ENCODE data around the gene POMT1.
A peak's percentile ranks its signal among the peaks of the same experiment; 100 is the strongest.
"Not testable (repeated sequence)": the region's sequence is repeated elsewhere in the genome, so short reads cannot be mapped to it uniquely, and the experiment has no call there.

Gene POMT1

GRCh38 chr9:131502781-131503625 lies at the start of gene POMT1:
Gene POMT1, plus strand, starts transcription at chr9:131502918. Its CDS starts 1,301 bp downstream, at chr9:131504219.
- TF ChIP-seq CTCF (conservative IDR thresholded peaks at IDR 0.05; ENCODE audit: control insufficient read depth, insufficient read depth, low read depth, low read length), result no peak
- peak; percentile 66 for DNase-seq (ENCODE audit: low read depth)
- peak within 1 kb of the TSS; percentile 68 for H3K4me3 ChIP-seq (ENCODE audit: control insufficient read depth, low read depth, low read length)

GRCh38 chr9:131454028-131454427 lies 48.7 kb upstream of the POMT1 start:
- H3K4me3 ChIP-seq (ENCODE audit: control insufficient read depth, low read depth, low read length), result no peak overlapping the region
- no peak for TF ChIP-seq CTCF (conservative IDR thresholded peaks at IDR 0.05; ENCODE audit: control insufficient read depth, insufficient read depth, low read depth, low read length)
- no peak for DNase-seq (ENCODE audit: low read depth)

- not testable (repeated sequence) for H3K4me3 ChIP-seq (ENCODE audit: control insufficient read depth, low read depth, low read length); DNase-seq (ENCODE audit: low read depth)
Measured at GRCh38 chr9:131455655-131456054, 47.1 kb upstream of the POMT1 start.

- no peak for TF ChIP-seq CTCF (conservative IDR thresholded peaks at IDR 0.05; ENCODE audit: control insufficient read depth, insufficient read depth, low read depth, low read length)
- no peak overlapping the region for H3K4me3 ChIP-seq (ENCODE audit: control insufficient read depth, low read depth, low read length)
- no peak for DNase-seq (ENCODE audit: low read depth)
Measured at GRCh38 chr9:131457746-131458145, 45.0 kb upstream of the POMT1 start.

- TF ChIP-seq CTCF (conservative IDR thresholded peaks at IDR 0.05; ENCODE audit: control insufficient read depth, insufficient read depth, low read depth, low read length), result no peak
- no peak overlapping the region for H3K4me3 ChIP-seq (ENCODE audit: control insufficient read depth, low read depth, low read length)
- no peak for DNase-seq (ENCODE audit: low read depth)
Measured at GRCh38 chr9:131459056-131459455, 43.7 kb upstream of the POMT1 start.

- no peak for TF ChIP-seq CTCF (conservative IDR thresholded peaks at IDR 0.05; ENCODE audit: control insufficient read depth, insufficient read depth, low read depth, low read length)
- no peak for DNase-seq (ENCODE audit: low read depth)
Measured at GRCh38 chr9:131461166-131461565, 41.6 kb upstream of the POMT1 start.

GRCh38 chr9:131464354-131465000 lies 38.2 kb upstream of the POMT1 start:
- no peak for TF ChIP-seq CTCF (conservative IDR thresholded peaks at IDR 0.05; ENCODE audit: control insufficient read depth, insufficient read depth, low read depth, low read length)
- no peak for DNase-seq (ENCODE audit: low read depth)
- H3K4me3 ChIP-seq (ENCODE audit: control insufficient read depth, low read depth, low read length), result no peak overlapping the region

More at GRCh38 chr9:131461166-131461565, 41.6 kb upstream of the POMT1 start:
- no peak overlapping the region for H3K4me3 ChIP-seq (ENCODE audit: control insufficient read depth, low read depth, low read length)

All from fibroblast of mammary gland (primary cell).